Neural cell (in vitro differentiated cells): Measurements from ENCODE around the gene SPDYE2B.
"Not testable (repeated sequence)": the region's sequence is repeated elsewhere in the genome, so short reads cannot be mapped to it uniquely, and the experiment has no call there.

Experiments used
- CTCF ChIP-seq: fragments of 450-650 bp; IDR thresholded peaks from 2 replicates; pipeline ENCODE4 v1.5.1; 2014; ENCODE audit warnings: antibody characterized with exemption, mild to moderate bottlenecking, moderate library complexity; ENCODE audit not compliant: poor library complexity, severe bottlenecking
- EP300 ChIP-seq: fragments of 450-650 bp; conservative IDR thresholded peaks from 2 replicates; pipeline ENCODE4 v1.6.1; 2014; ENCODE audit warnings: antibody characterized with exemption, mild to moderate bottlenecking, moderate library complexity; ENCODE audit not compliant: poor library complexity, severe bottlenecking
- EZH2 ChIP-seq: fragments of 200-600, 300-800 bp; shearing (Covaris generic), sonication (generic); IDR thresholded peaks from 2 replicates; pipeline ENCODE4 v1.6.1; 2014; ENCODE audit warnings: antibody characterized with exemption, low read length, borderline replicate concordance, mild to moderate bottlenecking; ENCODE audit not compliant: insufficient read depth, poor library complexity, severe bottlenecking
- REST ChIP-seq: IDR thresholded peaks from 2 replicates; pipeline ENCODE4 v1.6.1; 2012; ENCODE audit warnings: borderline replicate concordance
- TAF1 ChIP-seq: IDR thresholded peaks from 2 replicates; pipeline ENCODE4 v1.6.1; 2012; ENCODE audit warnings: low read depth

GRCh38 chr7:102614346-102614697 is 35.8 kb upstream of the SPDYE2B start:
- not testable (repeated sequence) for TF ChIP-seq CTCF, EZH2, TAF1, EP300, REST
